Measurements from ENCODE around the gene AR.

DNA sequence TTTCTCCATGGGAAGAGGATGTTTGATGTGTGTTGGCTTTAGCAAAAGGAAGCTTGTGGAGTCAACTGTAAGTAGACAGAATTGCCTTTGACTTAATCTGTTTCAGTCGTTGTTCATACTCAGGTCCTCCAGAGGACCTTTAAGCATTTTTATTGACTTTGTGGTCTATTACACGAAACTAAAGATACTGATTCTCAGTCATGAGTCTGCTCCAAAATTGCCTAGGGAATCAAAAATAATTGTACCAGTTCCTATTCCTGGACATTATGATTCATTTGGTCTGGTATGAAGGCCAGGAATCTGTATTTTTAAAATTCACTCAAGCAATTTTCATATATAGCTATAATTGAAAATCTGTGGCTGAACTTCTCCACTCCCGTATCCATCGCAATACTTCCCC lies 38.6 kb downstream of the AR start:
- TF ChIP-seq RBM22 (IDR thresholded peaks at IDR 0.05; ENCODE audit: low read depth, low read length, poor library complexity, severe bottlenecking): no peak
- TF ChIP-seq PREB (CRISPR knock-in tag; IDR thresholded peaks at IDR 0.05): no peak
- no peak for TF ChIP-seq DPF2 (IDR thresholded peaks at IDR 0.05)
- no peak for TF ChIP-seq CTCF (IDR thresholded peaks at IDR 0.05 in 2 of 3, conservative IDR thresholded peaks at IDR 0.05 in 1 of 3; ENCODE audit: insufficient read depth in 2 of 3, low read depth in 1 of 3, low read length in 3 of 3)
- no peak for TF ChIP-seq PHF21A (IDR thresholded peaks at IDR 0.05; ENCODE audit: borderline replicate concordance, low read depth)
- TF ChIP-seq RNF219 (CRISPR knock-in tag; IDR thresholded peaks at IDR 0.05): no peak
- TF ChIP-seq TRIM28 (IDR thresholded peaks at IDR 0.05): no peak
- TF ChIP-seq STAT5B (CRISPR knock-in tag; IDR thresholded peaks at IDR 0.05): no peak
- TF ChIP-seq MLX (CRISPR knock-in tag; conservative IDR thresholded peaks at IDR 0.05): no peak
- TF ChIP-seq ZNF232 (CRISPR knock-in tag; IDR thresholded peaks at IDR 0.05): no peak
- TF ChIP-seq ZBTB40 (IDR thresholded peaks at IDR 0.05): no peak
- TF ChIP-seq ZBTB40 (CRISPR knock-in tag; IDR thresholded peaks at IDR 0.05): no peak

All from K562 (cell line).